ENCODE data around the gene LRRC17.
A peak's percentile ranks its signal among the peaks of the same experiment; 100 is the strongest.

The LRRC17 gene

DNA sequence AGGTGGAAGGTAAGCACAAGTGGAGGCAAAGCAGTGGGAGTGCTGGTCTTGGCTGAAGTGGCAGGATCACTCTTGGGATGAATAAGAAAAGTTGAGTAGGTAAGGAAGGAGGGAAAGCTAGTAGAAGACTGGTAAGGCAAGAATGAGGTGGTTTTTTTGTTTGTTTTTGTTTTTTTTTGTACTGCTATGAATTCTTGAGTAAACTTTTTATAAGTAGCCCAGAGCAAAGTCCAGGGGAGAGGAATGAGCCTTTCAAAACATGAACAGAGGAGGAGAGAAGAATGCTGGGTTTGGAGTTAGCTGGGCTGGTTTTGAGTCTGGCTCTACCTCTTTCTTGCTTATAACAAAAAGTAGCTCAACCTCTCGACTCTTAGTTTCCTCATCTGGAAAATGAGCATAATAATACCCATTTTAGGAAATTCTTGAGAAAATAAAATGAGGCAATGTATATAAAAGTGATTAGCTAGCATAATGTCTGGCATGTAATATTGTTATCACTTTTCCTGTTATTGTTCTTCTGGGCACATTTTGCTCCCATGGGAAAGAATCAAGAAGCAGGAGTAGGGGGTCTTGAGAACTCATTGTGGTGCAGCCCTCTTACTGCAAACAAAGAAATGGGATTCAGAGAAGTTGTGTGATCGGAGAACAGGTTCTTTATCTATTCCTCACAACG lies 24.1 kb upstream of the LRRC17 start:
- Histone ChIP-seq H3K27me3 (replicated peaks; ENCODE audit: control insufficient read depth, insufficient read depth, low read length) (no peaks in the 10 kb centered on the region), H3K4me3 (ENCODE audit: low read length) (no peak overlapping the region), H3K9ac (ENCODE audit: low read length) (no peak overlapping the region), H3K9me3 (ENCODE audit: control insufficient read depth, low read length) (no peaks in the 10 kb centered on the region), H3K4me1 (ENCODE audit: control insufficient read depth, insufficient read depth, low read length) (peaks cover 27% of the 10 kb centered on the region), H3K36me3 (ENCODE audit: control insufficient read depth, insufficient read depth, low read length, severe bottlenecking) (no peaks in the 10 kb centered on the region)
- peak; percentile 47 for DNase-seq (ENCODE audit: low read depth)

DNA sequence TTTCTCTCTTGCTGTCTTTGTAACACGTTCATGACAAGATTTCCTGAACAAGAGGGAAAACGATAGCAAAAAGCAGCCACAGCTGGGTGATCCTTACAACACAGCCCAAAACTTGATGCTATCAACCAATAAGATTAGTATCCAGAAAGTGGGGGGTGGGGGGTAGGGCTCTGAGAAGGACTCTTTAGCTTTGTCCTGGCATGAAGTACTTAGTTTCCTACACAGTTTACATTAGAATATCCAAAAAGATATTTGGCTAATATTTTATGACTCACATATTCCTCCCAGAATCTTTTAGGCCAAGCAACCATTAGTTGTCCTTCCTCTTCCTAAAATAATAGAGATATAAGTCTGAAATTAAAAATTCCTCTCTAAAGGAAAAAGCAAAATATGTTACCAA lies 22.9 kb upstream of the LRRC17 start:
- no peak for DNase-seq (ENCODE audit: low read depth)
- no peak overlapping the region for H3K4me3 ChIP-seq (ENCODE audit: low read length)
- no peaks in the 10 kb centered on the region for H3K36me3 ChIP-seq (ENCODE audit: control insufficient read depth, insufficient read depth, low read length, severe bottlenecking)
- H3K9ac ChIP-seq (ENCODE audit: low read length), result no peak overlapping the region
- H3K27me3 ChIP-seq (replicated peaks; ENCODE audit: control insufficient read depth, insufficient read depth, low read length), result no peaks in the 10 kb centered on the region
- no peaks in the 10 kb centered on the region for H3K9me3 ChIP-seq (ENCODE audit: control insufficient read depth, low read length)
- H3K4me1 ChIP-seq (ENCODE audit: control insufficient read depth, insufficient read depth, low read length), result peaks cover 36% of the 10 kb centered on the region

DNA sequence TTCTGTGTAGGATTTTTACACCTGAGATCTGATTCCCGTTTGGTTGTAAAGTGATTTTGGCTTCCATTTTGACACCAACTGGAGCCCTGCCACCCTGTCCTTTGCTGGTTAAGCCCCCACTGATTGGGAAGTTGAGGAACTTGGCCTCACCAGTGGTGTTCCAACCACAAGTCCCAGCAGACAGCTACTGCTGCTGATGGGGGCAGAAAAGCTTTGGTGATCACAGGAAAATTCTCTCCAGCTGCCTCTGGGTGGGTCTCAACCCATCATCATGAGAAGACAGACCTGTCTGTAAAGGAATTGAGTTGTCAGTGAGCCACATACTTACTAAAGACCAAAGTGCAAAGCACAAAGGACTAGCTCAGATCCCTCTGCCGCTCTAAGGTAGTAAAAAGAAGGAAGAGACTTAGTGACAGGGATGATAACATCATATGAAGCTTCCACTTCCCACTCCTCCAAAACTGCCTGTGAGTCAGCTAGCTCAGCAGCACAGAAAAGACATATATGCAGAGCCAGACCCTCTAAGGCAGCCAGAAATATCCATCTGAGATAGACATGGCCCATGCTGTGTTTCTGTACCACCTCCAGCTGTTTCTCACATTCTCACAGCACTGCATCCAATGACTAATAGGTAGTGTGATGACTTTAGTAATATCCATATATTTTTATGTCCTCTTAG lies 22.4 kb upstream of the LRRC17 start:
- no peaks in the 10 kb centered on the region for H3K9me3 ChIP-seq (ENCODE audit: control insufficient read depth, low read length)
- H3K4me3 ChIP-seq (ENCODE audit: low read length), result no peak overlapping the region
- no peak for DNase-seq (ENCODE audit: low read depth)
- peaks cover 36% of the 10 kb centered on the region for H3K4me1 ChIP-seq (ENCODE audit: control insufficient read depth, insufficient read depth, low read length)
- no peaks in the 10 kb centered on the region for H3K27me3 ChIP-seq (replicated peaks; ENCODE audit: control insufficient read depth, insufficient read depth, low read length)
- no peaks in the 10 kb centered on the region for H3K36me3 ChIP-seq (ENCODE audit: control insufficient read depth, insufficient read depth, low read length, severe bottlenecking)
- no peak overlapping the region for H3K9ac ChIP-seq (ENCODE audit: low read length)

DNA sequence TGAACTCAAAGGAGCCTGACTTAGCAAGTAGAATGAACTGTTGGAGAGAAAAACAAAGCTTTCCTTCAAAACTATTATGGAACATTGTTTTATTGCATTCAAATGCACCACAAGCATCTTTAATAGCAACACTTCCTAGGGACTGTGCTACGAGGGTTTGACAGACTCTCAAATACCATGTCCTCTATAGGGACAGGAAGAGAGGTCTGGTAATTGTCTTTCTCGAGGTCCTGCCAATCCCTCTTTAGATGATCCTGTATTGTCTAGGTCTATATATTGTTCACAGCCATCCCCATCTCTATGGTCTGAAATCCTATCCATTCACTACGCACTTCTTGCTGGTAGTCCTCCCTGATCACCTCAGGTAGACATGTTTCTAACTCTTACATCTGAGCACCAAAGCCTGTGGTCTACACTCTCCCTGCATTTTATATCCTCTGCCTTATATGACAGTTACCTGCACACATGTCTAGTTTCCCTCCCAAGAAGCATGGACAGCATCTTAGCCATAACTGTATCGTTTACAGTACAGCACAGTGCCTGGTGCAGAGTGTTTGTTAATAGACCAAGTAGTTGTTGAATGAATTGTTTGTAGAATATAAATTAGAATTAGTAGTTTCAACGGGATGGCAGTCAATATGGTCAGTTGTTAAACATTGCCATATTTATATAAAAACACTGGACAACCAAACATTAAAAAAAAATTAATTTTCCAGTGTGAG lies 21.7 kb upstream of the LRRC17 start:
- H3K36me3 ChIP-seq (ENCODE audit: control insufficient read depth, insufficient read depth, low read length, severe bottlenecking), result no peaks in the 10 kb centered on the region
- peak overlapping the region; percentile 15 for H3K4me3 ChIP-seq (ENCODE audit: low read length)
- DNase-seq (ENCODE audit: low read depth), result no peak
- no peaks in the 10 kb centered on the region for H3K9me3 ChIP-seq (ENCODE audit: control insufficient read depth, low read length)
- H3K9ac ChIP-seq (ENCODE audit: low read length), result no peak overlapping the region
- H3K4me1 ChIP-seq (ENCODE audit: control insufficient read depth, insufficient read depth, low read length), result peaks cover 36% of the 10 kb centered on the region
- H3K27me3 ChIP-seq (replicated peaks; ENCODE audit: control insufficient read depth, insufficient read depth, low read length), result no peaks in the 10 kb centered on the region

DNA sequence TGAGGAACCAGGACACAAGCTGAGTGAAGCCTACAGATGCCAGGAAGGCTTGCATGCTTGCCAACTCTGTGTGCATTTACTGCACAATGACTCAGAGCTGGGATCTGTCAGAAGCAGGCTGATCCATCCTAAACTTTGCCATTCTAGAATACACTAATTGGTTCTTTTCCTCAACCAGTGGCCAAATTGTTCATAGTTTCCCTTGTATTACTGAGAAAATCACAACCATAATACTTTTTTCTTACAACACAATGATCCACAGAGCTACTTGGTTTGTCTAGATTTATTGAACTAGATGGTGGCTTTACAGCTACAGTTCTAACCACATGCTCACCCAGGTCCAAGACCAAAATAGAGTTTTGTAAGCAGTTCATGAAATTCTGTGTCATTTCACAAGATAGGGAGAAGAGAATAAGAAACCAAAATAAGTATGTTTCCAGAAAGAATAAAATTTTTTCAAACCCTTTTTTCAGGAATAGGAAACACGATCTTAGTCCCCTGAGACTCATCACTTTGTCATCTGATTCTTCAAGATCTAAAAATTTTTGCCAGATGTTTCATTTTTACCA lies 21.0 kb upstream of the LRRC17 start:
- Histone ChIP-seq H3K9me3 (ENCODE audit: control insufficient read depth, low read length) (no peaks in the 10 kb centered on the region), H3K9ac (ENCODE audit: low read length) (no peak overlapping the region), H3K36me3 (ENCODE audit: control insufficient read depth, insufficient read depth, low read length, severe bottlenecking) (no peaks in the 10 kb centered on the region), H3K4me1 (ENCODE audit: control insufficient read depth, insufficient read depth, low read length) (peaks cover 36% of the 10 kb centered on the region), H3K27me3 (replicated peaks; ENCODE audit: control insufficient read depth, insufficient read depth, low read length) (no peaks in the 10 kb centered on the region), H3K4me3 (ENCODE audit: low read length) (no peak overlapping the region)
- DNase-seq (ENCODE audit: low read depth), result peak; percentile 84

DNA sequence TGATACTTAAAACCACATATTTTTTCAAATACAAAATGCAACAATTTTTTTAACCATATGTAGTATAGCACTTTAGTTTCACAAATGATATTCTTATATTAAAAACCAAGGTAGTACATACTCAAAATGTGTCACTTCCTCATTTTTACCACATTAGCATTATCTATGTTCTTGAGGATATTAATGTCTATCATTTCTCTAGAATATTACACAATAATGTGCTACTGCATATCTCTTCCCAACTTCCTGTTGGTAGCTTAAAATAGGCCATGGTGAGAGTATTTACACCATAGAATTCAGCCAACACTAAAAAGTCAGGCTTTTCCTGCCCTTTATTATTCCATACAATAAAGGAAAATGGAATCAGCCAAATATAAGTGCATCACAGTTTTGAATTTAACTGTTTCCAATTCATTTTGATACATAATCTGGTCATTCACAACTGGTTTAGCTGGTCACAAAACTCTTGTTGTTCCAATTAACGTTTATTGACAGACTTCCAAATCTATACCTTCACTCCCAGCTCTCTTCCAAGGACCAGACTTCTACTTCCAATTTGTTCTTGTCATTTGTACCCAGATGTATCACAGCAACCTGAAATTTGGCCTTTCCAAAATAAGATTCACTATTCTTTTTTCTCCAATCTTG lies 20.0 kb upstream of the LRRC17 start:
- H3K27me3 ChIP-seq (replicated peaks; ENCODE audit: control insufficient read depth, insufficient read depth, low read length), result no peaks in the 10 kb centered on the region
- no peaks in the 10 kb centered on the region for H3K36me3 ChIP-seq (ENCODE audit: control insufficient read depth, insufficient read depth, low read length, severe bottlenecking)
- no peaks in the 10 kb centered on the region for H3K9me3 ChIP-seq (ENCODE audit: control insufficient read depth, low read length)
- peak overlapping the region; percentile 18 for H3K4me3 ChIP-seq (ENCODE audit: low read length)
- no peak for DNase-seq (ENCODE audit: low read depth)
- peaks cover 36% of the 10 kb centered on the region for H3K4me1 ChIP-seq (ENCODE audit: control insufficient read depth, insufficient read depth, low read length)
- H3K9ac ChIP-seq (ENCODE audit: low read length), result no peak overlapping the region

DNA sequence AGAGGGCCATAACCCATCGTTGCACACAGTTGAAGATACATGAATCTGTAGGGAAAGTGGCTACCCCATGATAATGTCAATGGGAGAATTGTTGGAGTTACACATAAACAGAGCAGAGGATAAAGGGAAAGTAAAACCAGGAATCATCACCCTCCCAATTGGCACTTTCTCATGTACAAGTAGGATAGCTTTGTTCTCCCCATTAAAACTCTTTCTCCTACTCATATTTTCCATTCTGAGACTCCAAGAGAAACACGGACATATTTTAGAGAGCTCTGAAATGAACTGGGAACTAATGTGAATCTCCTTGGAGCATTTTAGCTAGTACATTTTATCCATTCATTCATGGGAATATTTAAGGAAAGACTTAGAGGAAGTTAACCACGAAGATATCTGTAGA lies 17.2 kb upstream of the LRRC17 start:
- no peak for DNase-seq (ENCODE audit: low read depth)

GRCh38 chr7:102896585-102896984 lies 16.2 kb upstream of the LRRC17 start:
- DNase-seq (ENCODE audit: low read depth), result no peak
- Histone ChIP-seq H3K36me3 (ENCODE audit: control insufficient read depth, insufficient read depth, low read length, severe bottlenecking) (no peaks in the 10 kb centered on the region), H3K9ac (ENCODE audit: low read length) (no peak overlapping the region), H3K27me3 (replicated peaks; ENCODE audit: control insufficient read depth, insufficient read depth, low read length) (no peaks in the 10 kb centered on the region), H3K4me1 (ENCODE audit: control insufficient read depth, insufficient read depth, low read length) (peaks cover 27% of the 10 kb centered on the region), H3K9me3 (ENCODE audit: control insufficient read depth, low read length) (no peaks in the 10 kb centered on the region), H3K4me3 (ENCODE audit: low read length) (no peak overlapping the region)

More for the DNA sequence above, 17.2 kb upstream of the LRRC17 start:
- H3K27me3 ChIP-seq (replicated peaks; ENCODE audit: control insufficient read depth, insufficient read depth, low read length), result no peaks in the 10 kb centered on the region
- peaks cover 36% of the 10 kb centered on the region for H3K4me1 ChIP-seq (ENCODE audit: control insufficient read depth, insufficient read depth, low read length)
- no peak overlapping the region for H3K9ac ChIP-seq (ENCODE audit: low read length)
- no peaks in the 10 kb centered on the region for H3K36me3 ChIP-seq (ENCODE audit: control insufficient read depth, insufficient read depth, low read length, severe bottlenecking)
- H3K4me3 ChIP-seq (ENCODE audit: low read length), result no peak overlapping the region
- no peaks in the 10 kb centered on the region for H3K9me3 ChIP-seq (ENCODE audit: control insufficient read depth, low read length)

DNA sequence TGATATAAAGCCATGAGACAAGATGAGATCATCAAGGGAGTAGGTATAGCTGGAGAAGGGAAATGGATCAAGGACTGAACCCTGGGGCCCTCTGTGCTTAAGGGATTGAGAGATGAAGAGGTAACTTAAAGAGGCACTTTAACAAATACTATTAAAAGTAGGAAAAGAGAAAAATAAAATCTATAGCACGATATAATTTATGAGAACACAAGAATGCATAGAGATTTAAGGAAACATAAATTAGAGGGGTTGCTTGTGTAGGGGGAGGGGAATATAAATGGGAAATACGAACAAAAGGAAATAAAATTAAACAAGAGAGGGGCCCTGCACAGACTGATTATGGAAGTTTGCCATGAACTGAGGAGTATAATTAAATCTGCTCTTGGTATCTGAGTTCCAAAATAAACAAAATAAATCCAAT lies 15.6 kb upstream of the LRRC17 start:
- H3K9ac ChIP-seq (ENCODE audit: low read length), result no peak overlapping the region
- peaks cover 21% of the 10 kb centered on the region for H3K4me1 ChIP-seq (ENCODE audit: control insufficient read depth, insufficient read depth, low read length)
- no peaks in the 10 kb centered on the region for H3K9me3 ChIP-seq (ENCODE audit: control insufficient read depth, low read length)
- H3K27me3 ChIP-seq (replicated peaks; ENCODE audit: control insufficient read depth, insufficient read depth, low read length), result no peaks in the 10 kb centered on the region
- H3K36me3 ChIP-seq (ENCODE audit: control insufficient read depth, insufficient read depth, low read length, severe bottlenecking), result no peaks in the 10 kb centered on the region
- no peak overlapping the region for H3K4me3 ChIP-seq (ENCODE audit: low read length)
- peak; percentile 40 for DNase-seq (ENCODE audit: low read depth)

DNA sequence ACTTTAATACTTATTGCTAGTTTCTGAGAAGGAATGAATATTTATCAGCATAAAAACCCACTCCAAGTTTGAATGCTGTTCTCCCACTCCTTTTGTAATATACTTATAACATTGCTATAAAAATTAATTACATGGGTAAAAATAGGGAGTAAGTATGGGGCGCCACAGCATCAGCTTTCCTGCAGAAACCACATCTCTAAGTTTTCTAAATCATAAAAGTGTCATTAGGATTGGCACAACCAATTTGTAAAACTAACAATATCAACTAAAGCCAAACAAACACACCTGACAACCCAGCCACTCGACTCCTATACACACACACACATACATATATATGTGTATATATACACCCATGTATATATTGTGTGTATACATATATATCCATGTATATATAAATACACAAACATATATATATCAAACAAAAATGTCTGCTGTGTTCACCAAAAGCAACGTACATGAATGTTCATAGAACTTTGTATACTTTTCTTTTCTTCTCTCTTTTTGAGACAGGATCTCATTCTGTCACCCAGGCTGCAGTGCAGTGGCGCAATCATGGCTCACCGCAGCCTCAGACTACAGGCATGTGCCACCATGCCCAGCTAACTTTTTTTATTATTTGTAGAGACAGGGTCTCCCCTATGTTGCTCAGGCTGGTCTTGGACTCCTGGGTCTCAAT lies 14.8 kb upstream of the LRRC17 start:
- DNase-seq (ENCODE audit: low read depth), result no peak
- Histone ChIP-seq H3K4me3 (ENCODE audit: low read length) (no peak overlapping the region), H3K9ac (ENCODE audit: low read length) (no peak overlapping the region)

More for the DNA sequence above, 14.8 kb upstream of the LRRC17 start:
- no peaks in the 10 kb centered on the region for H3K27me3 ChIP-seq (replicated peaks; ENCODE audit: control insufficient read depth, insufficient read depth, low read length)
- H3K36me3 ChIP-seq (ENCODE audit: control insufficient read depth, insufficient read depth, low read length, severe bottlenecking), result no peaks in the 10 kb centered on the region
- peaks cover 13% of the 10 kb centered on the region for H3K4me1 ChIP-seq (ENCODE audit: control insufficient read depth, insufficient read depth, low read length)
- H3K9me3 ChIP-seq (ENCODE audit: control insufficient read depth, low read length), result no peaks in the 10 kb centered on the region

Data from adipocyte (in vitro differentiated cells).